ENCODE data around the gene MED13L.

GRCh38 chr12:115975411-115975810 lies 302.1 kb downstream of the MED13L start:
- TF ChIP-seq EZH2 (IDR thresholded peaks at IDR 0.05; ENCODE audit: low read length) (no peak), CTCF (optimal IDR thresholded peaks at IDR 0.05 in 1 of 3, IDR thresholded peaks at IDR 0.05 in 1 of 3, conservative IDR thresholded peaks at IDR 0.05 in 1 of 3; ENCODE audit: extremely low read depth in 1 of 3, insufficient read depth in 2 of 3, low read length in 3 of 3) (no peak)

Measured in keratinocyte (primary cell).